ENCODE results near the gene LRP11. TPM values are rescaled to one million over a fixed set of nuclear protein-coding genes. Genes with fewer than 3 reads are reported as not detected.

Gene LRP11
- total and polyA plus RNA-seq, 10 of the 15 experiments (the other 5 are each of a cell fraction or from before 2014, with no cell fraction given) = under 0.01 to 0.23 (median 0.03) TPM; not detected in 6

- in situ Hi-C loops (cut with MboI) (no loop called here), intact Hi-C loops (cut with micrococcal nuclease; ENCODE audit: unreplicated experiment) (loop anchor here (1.0 to 10.0 kb wide), 2 partner anchors 31 to 140 kb away; no protein-coding TSS in a partner anchor)
- POLR2A ChIA-PET = no interaction called here
- no peak overlapping the region for H3K9ac ChIP-seq (ENCODE audit: control insufficient read depth, insufficient read depth, low read length)
- H3K36me3 ChIP-seq (ENCODE audit: control insufficient read depth in 2 of 2, insufficient read depth in 2 of 2, low read length in 1 of 2) = no peaks in the 10 kb centered on the region
- peak overlapping the region; percentile 51; the same call in 1 of the 2 replicates for H3K4me3 ChIP-seq
- peaks cover 5 to 12% of the 10 kb centered on the region in 2 experiments for H3K27me3 ChIP-seq (replicated peaks in 1 of 2; ENCODE audit: control insufficient read depth in 2 of 2, insufficient read depth in 2 of 2, low read length in 1 of 2)
- SMC1A ChIA-PET (ENCODE audit: uncharacterized antibody, unreplicated experiment) = interaction anchor here (1.1 to 1.6 kb wide), 2 partner anchors 25 to 29 kb away, joined by 3 to 8 read pairs; no protein-coding TSS in a partner anchor
- no peaks in the 10 kb centered on the region for H4K20me1 ChIP-seq (ENCODE audit: control insufficient read depth, insufficient read depth)
- no peak for FAIRE-seq
- no peaks in the 10 kb centered on the region; the same call in 1 of the 2 replicates for H3K4me1 ChIP-seq (ENCODE audit: control insufficient read depth, insufficient read depth, low read length)
- ATAC-seq = peak; percentile 75
- peak overlapping the region; percentile 54 for H2AFZ ChIP-seq (ENCODE audit: control insufficient read depth, low read depth, low read length)
- CTCF ChIA-PET = interaction anchor here (0.6 to 3.7 kb wide), 10 partner anchors 18 to 433 kb away, joined by 3 to 17 read pairs (median 3); partner anchors contain the start of gene LATS1
- no TSS peak for BruUV-seq (replicated peaks)
- H3K9me3 ChIP-seq (replicated peaks; ENCODE audit: control insufficient read depth, insufficient read depth, low read length) = no peaks in the 10 kb centered on the region; the same call in 2 of the 3 replicates
- peak overlapping the region; percentile 90 for H3K4me2 ChIP-seq (ENCODE audit: control insufficient read depth, insufficient read depth)
- WGBS (ENCODE audit: insufficient coverage, insufficient replicate concordance, low lambda C conversion rate, missing lambda C conversion rate) = 16% methylated on average over 18 of the region's 23 CpGs
- no peak for DNase-seq (ENCODE audit: low read depth, low spot score)
- no peaks in the 10 kb centered on the region for H3K79me2 ChIP-seq (ENCODE audit: control insufficient read depth, insufficient read depth, low read length)
- RAD21 ChIA-PET (ENCODE audit: unreplicated experiment) = interaction anchor here (0.6 kb wide), 1 partner anchor 48 kb away, joined by 3 read pairs; no protein-coding TSS in a partner anchor
- H3K27ac ChIP-seq (ENCODE audit: control insufficient read depth, insufficient read depth) = no peak overlapping the region
- TF ChIP-seq NFIC (IDR thresholded peaks at IDR 0.05; ENCODE audit: low read depth, low read length) (no peak), SP1 (IDR thresholded peaks at IDR 0.05; ENCODE audit: low read depth, low read length) (no peak), BRCA1 (IDR thresholded peaks at IDR 0.05; ENCODE audit: low read depth, low read length) (no peak), MEF2B (IDR thresholded peaks at IDR 0.05; ENCODE audit: partially characterized antibody, poor library complexity, severe bottlenecking) (no peak), SRF (IDR thresholded peaks at IDR 0.05; ENCODE audit: low read depth in 2 of 2, low read length in 2 of 2) (no peak), HDGF (IDR thresholded peaks at IDR 0.05) (no peak), REST (IDR thresholded peaks at IDR 0.05; ENCODE audit: low read depth, low read length) (no peak), HCFC1 (IDR thresholded peaks at IDR 0.05; ENCODE audit: low read length) (no peak), ATF7 (IDR thresholded peaks at IDR 0.05; ENCODE audit: low read depth) (no peak), SMC3 (IDR thresholded peaks at IDR 0.05; ENCODE audit: borderline replicate concordance, low read length) (peak; percentile 32; the same call in 1 of the 2 replicates), ZSCAN29 (IDR thresholded peaks at IDR 0.05) (no peak), EED (IDR thresholded peaks at IDR 0.05; ENCODE audit: low read depth) (no peak), KAT2A (conservative IDR thresholded peaks at IDR 0.05; ENCODE audit: control insufficient read depth, low read depth, low read length) (no peak), KDM1A (IDR thresholded peaks at IDR 0.05; ENCODE audit: borderline replicate concordance) (no peak), RAD21 (IDR thresholded peaks at IDR 0.05; ENCODE audit: insufficient read depth, low read depth, low read length) (peak; percentile 73), ASH2L (IDR thresholded peaks at IDR 0.05; ENCODE audit: borderline replicate concordance, low read depth) (no peak), SPI1 (IDR thresholded peaks at IDR 0.05; ENCODE audit: borderline replicate concordance, insufficient read depth, low read depth, low read length) (no peak), TCF3 (IDR thresholded peaks at IDR 0.05; ENCODE audit: borderline replicate concordance, insufficient read depth, low read depth, low read length) (no peak), MTA2 (IDR thresholded peaks at IDR 0.05; ENCODE audit: low read depth) (no peak), ZNF24 (IDR thresholded peaks at IDR 0.05) (no peak), NBN (IDR thresholded peaks at IDR 0.05) (no peak), EGR1 (IDR thresholded peaks at IDR 0.05; ENCODE audit: borderline replicate concordance in 1 of 2, low read depth in 2 of 2, low read length in 2 of 2) (no peak)
Measured at GRCh38 chr6:149864578-149865535, 698 bp upstream of the LRP11 start.
